PC-9 (cell line): ENCODE measurements around the gene MRPS18B. TPM values are rescaled to one million over a fixed set of nuclear protein-coding genes. Genes with fewer than 3 reads are reported as not detected.
A peak's percentile ranks its signal among the peaks of the same experiment; 100 is the strongest.

Experiments used
- BruUV-seq: library from RNA; stranded (reverse); fragments of 400-500 nt; replicated peaks from 2 replicates; lab custom pipeline; 2021; lab: Mats Ljungman, UMichigan
- CTCF ChIA-PET: fragments of 300-600 bp; sonication (Branson Sonifier 250); formaldehyde crosslinking; loops from one replicate; lab custom pipeline; 2022; ENCODE audit warnings: antibody characterized with exemption; lab: Charles Lee
- POLR2A ChIA-PET: fragments of 300-600 bp; sonication (Branson Sonifier 250); formaldehyde crosslinking; loops from one replicate; lab custom pipeline; 2022; ENCODE audit warnings: antibody characterized with exemption; ENCODE audit not compliant: unreplicated experiment; lab: Charles Lee
- DNase-seq, 2 experiments: peaks; one replicate each; pipeline versions ENCODE4 v3.0.0 to v3.0.0-alpha.2; 2015 to 2022; ENCODE audit warnings: mixed read lengths in 1 of 2
- H2AFZ ChIP-seq: fragments of 200-600 bp; sonication (generic); 2 replicates; pipeline ENCODE4 v1.8.1; 2017; ENCODE audit warnings: antibody characterized with exemption
- H3F3A ChIP-seq: fragments of 200-600 bp; sonication (generic); 2 replicates; pipeline ENCODE4 v1.8.1; 2017; ENCODE audit warnings: antibody characterized with exemption, mild to moderate bottlenecking, low read depth; ENCODE audit not compliant: insufficient read depth
- H3K27ac ChIP-seq: fragments of 200-600 bp; sonication (generic); 2 replicates; pipeline ENCODE4 v1.6.1; 2016; ENCODE audit warnings: mixed run types
- H3K27me3 ChIP-seq: fragments of 200-600 bp; sonication (generic); 2 replicates; pipeline ENCODE4 v1.6.1; 2016; ENCODE audit warnings: low read depth, mixed run types; ENCODE audit not compliant: insufficient read depth
- H3K36me3 ChIP-seq: fragments of 200-600 bp; sonication (generic); 2 replicates; pipeline ENCODE4 v1.6.1; 2016; ENCODE audit warnings: low read depth, mixed run types
- H3K4me1 ChIP-seq: fragments of 200-600 bp; sonication (generic); replicated peaks from 2 replicates; pipeline ENCODE4 v1.6.1; 2016; ENCODE audit warnings: mixed run types; ENCODE audit not compliant: insufficient read depth
- H3K4me2 ChIP-seq: fragments of 200-600 bp; sonication (generic); 2 replicates; pipeline ENCODE4 v1.6.1; 2017; ENCODE audit warnings: mixed run types
- H3K4me3 ChIP-seq: fragments of 200-600 bp; sonication (generic); 2 replicates; pipeline ENCODE4 v1.6.1; 2016; ENCODE audit warnings: mixed run types
- H3K79me2 ChIP-seq: fragments of 200-600 bp; sonication (generic); 2 replicates; pipeline ENCODE4 v1.6.1; 2017; ENCODE audit warnings: low read depth, mixed run types
- H3K9me2 ChIP-seq: fragments of 200-600 bp; sonication (generic); 2 replicates; pipeline ENCODE4 v1.8.1; 2017; ENCODE audit warnings: mild to moderate bottlenecking; ENCODE audit not compliant: insufficient read depth
- H3K9me3 ChIP-seq: fragments of 200-600 bp; sonication (generic); 2 replicates; pipeline ENCODE4 v1.8.1; 2016; ENCODE audit warnings: low read depth; ENCODE audit not compliant: insufficient read depth
- H4K20me1 ChIP-seq: fragments of 200-600 bp; sonication (generic); 2 replicates; pipeline ENCODE4 v1.8.1; 2017; ENCODE audit not compliant: insufficient read depth
- EZH2 ChIP-seq: fragments of 200-600 bp; sonication (generic); IDR thresholded peaks from 2 replicates; pipeline ENCODE4 v1.8.0; 2017; ENCODE audit warnings: antibody characterized with exemption, low read depth
- intact Hi-C: fragments of 100-400 bp; cut with micrococcal nuclease; formaldehyde crosslinking; loops from one replicate; pipeline ENCODE4 v1.10.0; 2022; ENCODE audit not compliant: unreplicated experiment
- total RNA-seq: library from RNA; stranded (reverse); gene quantifications from 2 replicates; pipeline ENCODE4 v1.2.3, GENCODE V29; 2021
- TF ChIP-seq, protein P1 (sequence below): fragments of 200-600 bp; sonication (generic); conservative IDR thresholded peaks from 2 replicates; pipeline ENCODE4 v1.6.1; 2017; ENCODE audit warnings: mixed run types, antibody characterized with exemption, mild to moderate bottlenecking, moderate library complexity

The MRPS18B gene
- total RNA-seq, 1 experiment from 2014 or later = 86.8 TPM

DNA sequence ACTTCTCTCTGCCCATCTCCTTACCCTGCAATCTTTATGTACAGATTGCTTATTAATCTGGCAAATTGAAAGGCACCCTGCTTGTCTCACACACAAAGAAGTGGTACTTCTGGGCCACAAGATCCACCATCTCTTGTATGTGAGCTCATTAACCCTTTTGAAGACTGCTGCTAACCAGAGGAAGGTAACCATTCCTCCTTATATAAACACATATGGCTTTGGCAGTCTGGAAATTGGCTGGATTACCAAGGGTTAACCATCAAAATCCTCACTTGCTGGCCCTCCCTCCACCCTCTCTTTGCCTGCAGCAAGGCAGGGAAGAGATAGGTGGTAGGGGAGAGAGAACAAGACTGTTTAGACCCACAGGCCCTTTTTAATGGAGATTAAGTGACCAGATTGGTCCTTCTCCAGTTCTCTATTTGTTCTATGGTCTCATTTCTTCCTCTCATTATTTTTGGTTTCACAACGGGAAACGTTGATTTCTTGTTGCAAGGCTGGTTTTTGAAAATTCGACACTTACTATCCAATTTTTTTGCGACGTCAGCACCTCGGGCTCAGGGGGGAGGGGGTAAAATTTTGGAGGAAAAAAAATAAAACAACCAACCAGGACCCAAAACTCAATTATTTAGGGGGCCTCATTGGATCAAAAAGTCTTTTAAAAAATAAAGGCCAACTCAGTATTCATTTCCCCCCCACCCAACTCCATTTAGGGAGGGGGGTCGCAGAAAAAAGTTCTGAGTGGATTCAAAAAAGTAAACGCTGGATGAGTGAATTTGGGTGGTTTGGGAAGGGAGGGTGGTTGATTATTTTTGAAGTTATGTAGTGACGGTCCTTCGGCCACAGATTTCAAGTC, 1.5 kb upstream of the MRPS18B start:
- Histone ChIP-seq H3K27me3 (no peaks in the 10 kb centered on the region), H3F3A (peaks cover 75% of the 10 kb centered on the region), H3K9me2 (no peaks in the 10 kb centered on the region), H3K4me2 (peak overlapping the region; percentile 98), H4K20me1 (peaks cover 24% of the 10 kb centered on the region; the same call in 1 of the 2 replicates), H3K4me3 (peak overlapping the region; percentile 87), H2AFZ (no peak overlapping the region), H3K4me1 (peaks cover 35% of the 10 kb centered on the region), H3K36me3 (peaks cover 27% of the 10 kb centered on the region), H3K79me2 (peaks cover 49% of the 10 kb centered on the region), H3K27ac (peak overlapping the region; percentile 86), H3K9me3 (no peaks in the 10 kb centered on the region)
- CTCF ChIA-PET = interaction anchor here (3.6 kb wide), 1 partner anchor 75 kb away, joined by 8 read pairs; no protein-coding TSS in a partner anchor
- BruUV-seq = no TSS peak
- POLR2A ChIA-PET = interaction anchor here (0.6 kb wide), 2 partner anchors 111 to 158 kb away, joined by 5 to 7 read pairs; no protein-coding TSS in a partner anchor
- TF ChIP-seq, protein P1, sequence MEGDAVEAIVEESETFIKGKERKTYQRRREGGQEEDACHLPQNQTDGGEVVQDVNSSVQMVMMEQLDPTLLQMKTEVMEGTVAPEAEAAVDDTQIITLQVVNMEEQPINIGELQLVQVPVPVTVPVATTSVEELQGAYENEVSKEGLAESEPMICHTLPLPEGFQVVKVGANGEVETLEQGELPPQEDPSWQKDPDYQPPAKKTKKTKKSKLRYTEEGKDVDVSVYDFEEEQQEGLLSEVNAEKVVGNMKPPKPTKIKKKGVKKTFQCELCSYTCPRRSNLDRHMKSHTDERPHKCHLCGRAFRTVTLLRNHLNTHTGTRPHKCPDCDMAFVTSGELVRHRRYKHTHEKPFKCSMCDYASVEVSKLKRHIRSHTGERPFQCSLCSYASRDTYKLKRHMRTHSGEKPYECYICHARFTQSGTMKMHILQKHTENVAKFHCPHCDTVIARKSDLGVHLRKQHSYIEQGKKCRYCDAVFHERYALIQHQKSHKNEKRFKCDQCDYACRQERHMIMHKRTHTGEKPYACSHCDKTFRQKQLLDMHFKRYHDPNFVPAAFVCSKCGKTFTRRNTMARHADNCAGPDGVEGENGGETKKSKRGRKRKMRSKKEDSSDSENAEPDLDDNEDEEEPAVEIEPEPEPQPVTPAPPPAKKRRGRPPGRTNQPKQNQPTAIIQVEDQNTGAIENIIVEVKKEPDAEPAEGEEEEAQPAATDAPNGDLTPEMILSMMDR = no peak
- TF ChIP-seq EZH2 = no peak
- no peak for DNase-seq
- intact Hi-C loops = loop anchor here (1.0 to 2.0 kb wide), 3 partner anchors 25 to 71 kb away; partner anchors contain the start of genes ABCF1 and PPP1R18

DNA sequence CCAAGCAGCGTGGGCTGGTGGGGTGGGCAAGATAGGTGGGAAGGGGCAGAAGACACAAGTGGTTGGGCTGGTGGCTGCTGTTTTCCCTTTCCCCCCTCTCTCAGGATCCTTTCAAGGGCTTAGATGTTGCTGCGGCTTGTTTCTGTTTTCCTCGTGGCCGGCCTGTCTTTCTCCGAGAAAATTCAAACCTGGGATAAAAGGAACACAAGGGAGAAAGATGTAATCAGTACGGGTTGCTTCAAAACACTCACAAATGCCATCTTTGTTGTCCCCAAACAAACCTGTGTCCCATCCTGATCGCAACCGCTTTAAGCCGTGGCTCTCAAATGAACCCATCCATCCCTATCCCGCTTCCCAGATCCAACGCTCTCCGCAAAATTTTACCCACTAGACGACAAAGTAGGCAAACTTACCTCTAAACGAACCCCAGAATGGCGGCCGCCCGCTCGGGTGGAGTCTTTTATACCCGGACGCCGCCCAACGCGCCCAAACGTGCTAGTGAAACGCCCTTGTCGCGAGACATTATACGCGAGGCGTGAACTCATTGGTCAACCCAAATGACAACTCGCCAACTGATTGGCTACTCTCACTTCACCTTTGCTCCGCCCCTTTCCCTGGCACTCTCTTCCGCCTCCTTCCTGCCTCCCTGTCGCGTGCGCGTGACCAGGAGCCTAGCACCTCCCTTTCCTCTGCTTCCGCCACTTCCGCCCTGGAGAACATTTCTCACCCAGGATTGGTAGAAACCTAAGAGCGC, 652 bp upstream of the MRPS18B start, which contains the start of gene PPP1R10:
Gene PPP1R10, minus strand, starts transcription at position 433 of the 754 bp plus-strand sequence. CDS start 7,299 bp downstream, outside the sequence.
- H2AFZ ChIP-seq = peak within 1 kb of the TSS; percentile 85
- POLR2A ChIA-PET = interaction anchor here (0.6 to 0.7 kb wide), 2 partner anchors 58 to 237 kb away, joined by 4 to 7 read pairs; no protein-coding TSS in a partner anchor
- DNase-seq = peak; percentile 98 to 99
- H4K20me1 ChIP-seq = peaks cover 16% of the 10 kb centered on the region; the same call in 1 of the 2 replicates
- intact Hi-C loops = loop anchor here (1.0 to 2.0 kb wide), 5 partner anchors 46 to 266 kb away; partner anchors contain the start of genes ABCF1, GNL1, MDC1 and PPP1R18
- peaks cover 27% of the 10 kb centered on the region for H3K36me3 ChIP-seq
- peak within 1 kb of the TSS; percentile 98 for H3K4me2 ChIP-seq
- CTCF ChIA-PET = interaction anchor here (0.5 to 1.2 kb wide), 4 partner anchors 26 to 114 kb away, joined by 3 to 6 read pairs (median 4); no protein-coding TSS in a partner anchor
- H3K9me2 ChIP-seq = no peaks in the 10 kb centered on the region
- peak within 1 kb of the TSS; percentile 87 for H3K4me3 ChIP-seq
- peaks cover 35% of the 10 kb centered on the region for H3K4me1 ChIP-seq
- peaks cover 77% of the 10 kb centered on the region for H3F3A ChIP-seq
- H3K9me3 ChIP-seq = no peaks in the 10 kb centered on the region
- TSS peak; percentile 62 for BruUV-seq
- H3K27me3 ChIP-seq = no peaks in the 10 kb centered on the region
- TF ChIP-seq, protein P1 = no peak
- TF ChIP-seq EZH2 = no peak
- H3K79me2 ChIP-seq = peaks cover 49% of the 10 kb centered on the region
- peak within 1 kb of the TSS; percentile 86 for H3K27ac ChIP-seq
